IMR-90 (cell line): ENCODE results near the gene TGM1. TPM values are rescaled to one million over a fixed set of nuclear protein-coding genes. Genes with fewer than 3 reads are reported as not detected.

Experiments used
- ATAC-seq: fragments of 200-7000 bp; cut with Tn5 transposase; 2 replicates; pipeline ENCODE4 v1.9.1; 2020; ENCODE audit warnings: low read depth, mild to moderate bottlenecking, moderate library complexity
- BruUV-seq: library from RNA; stranded (reverse); fragments of 400-500 nt; replicated peaks from 2 replicates; lab custom pipeline; 2021; lab: Mats Ljungman, UMichigan
- CTCF ChIA-PET: fragments of 300-600 bp; formaldehyde crosslinking; extraction: SDS; loops from one replicate; lab custom pipeline; 2021; ENCODE audit warnings: antibody characterized with exemption; lab: Yijun Ruan, JAX
- POLR2A ChIA-PET: fragments of 300-600 bp; sonication (Branson Sonifier 250); formaldehyde crosslinking; loops from one replicate; lab custom pipeline; 2022; ENCODE audit warnings: antibody characterized with exemption; ENCODE audit not compliant: unreplicated experiment; lab: Charles Lee
- DNase-seq: peaks from one replicate; pipeline ENCODE4 v3.0.0; 2013
- H2AFZ ChIP-seq: replicated peaks from 2 replicates; pipeline ENCODE3; 2013; ENCODE audit warnings: low read length, mild to moderate bottlenecking; ENCODE audit not compliant: poor library complexity
- H2AK5ac ChIP-seq: 2 replicates; pipeline ENCODE4 v1.6.1; 2013; ENCODE audit warnings: low read depth, low read length, inconsistent platforms
- H2AK9ac ChIP-seq: replicated peaks from 2 replicates; pipeline ENCODE3; 2013; ENCODE audit warnings: mild to moderate bottlenecking, low read depth, low read length, moderate library complexity; ENCODE audit not compliant: poor library complexity
- H2BK120ac ChIP-seq: 2 replicates; pipeline ENCODE4 v1.6.1; 2013; ENCODE audit warnings: low read depth, low read length, inconsistent platforms
- H2BK15ac ChIP-seq: 3 replicates; pipeline ENCODE4 v1.6.1; 2013; ENCODE audit warnings: low read depth, low read length, inconsistent platforms
- H2BK20ac ChIP-seq: 2 replicates; pipeline ENCODE4 v1.6.1; 2013; ENCODE audit warnings: low read depth, mild to moderate bottlenecking, inconsistent platforms, low read length, moderate library complexity
- H2BK5ac ChIP-seq: 2 replicates; pipeline ENCODE4 v1.6.1; 2013; ENCODE audit warnings: mild to moderate bottlenecking, low read depth, low read length, inconsistent platforms; ENCODE audit not compliant: poor library complexity, severe bottlenecking
- H3K14ac ChIP-seq: replicated peaks from 2 replicates; pipeline ENCODE4 v1.6.1; 2013; ENCODE audit warnings: low read depth, low read length, inconsistent platforms
- H3K18ac ChIP-seq: 2 replicates; pipeline ENCODE4 v1.6.1; 2013; ENCODE audit warnings: low read depth, low read length, control low read depth
- H3K23ac ChIP-seq: 2 replicates; pipeline ENCODE4 v1.6.1; 2013; ENCODE audit warnings: low read depth, low read length, inconsistent platforms
- H3K27ac ChIP-seq: 2 replicates; pipeline ENCODE4 v1.5.1; 2013; ENCODE audit warnings: mild to moderate bottlenecking, control low read depth, low read length; ENCODE audit not compliant: insufficient read depth
- H3K27me3 ChIP-seq: 2 replicates; pipeline ENCODE4 v1.6.1; 2013; ENCODE audit warnings: low read length; ENCODE audit not compliant: control insufficient read depth, insufficient read depth
- H3K36me3 ChIP-seq: 2 replicates; pipeline ENCODE4 v1.6.1; 2013; ENCODE audit warnings: low read length, mixed read lengths; ENCODE audit not compliant: control insufficient read depth, insufficient read depth
- H3K4ac ChIP-seq: 2 replicates; pipeline ENCODE4 v1.6.1; 2013; ENCODE audit warnings: low read depth, low read length, inconsistent platforms
- H3K4me1 ChIP-seq: 2 replicates; pipeline ENCODE4 v1.6.1; 2013; ENCODE audit warnings: low read length, mixed read lengths; ENCODE audit not compliant: control insufficient read depth, insufficient read depth
- H3K4me2 ChIP-seq: 2 replicates; pipeline ENCODE4 v1.6.1; 2013; ENCODE audit warnings: low read depth, mild to moderate bottlenecking, control low read depth, low read length, moderate library complexity
- H3K4me3 ChIP-seq: 2 replicates; pipeline ENCODE4 v1.5.1; 2013; ENCODE audit warnings: low read depth, mild to moderate bottlenecking, control low read depth, low read length, moderate library complexity; ENCODE audit not compliant: insufficient read depth
- H3K56ac ChIP-seq: 2 replicates; pipeline ENCODE4 v1.6.1; 2013; ENCODE audit warnings: low read length, inconsistent platforms; ENCODE audit not compliant: insufficient read depth; ENCODE audit errors: extremely low read depth
- H3K79me1 ChIP-seq, 2 experiments: 2 replicates each; pipeline ENCODE4 v1.6.1; 2013; ENCODE audit warnings: low read length in 2 of 2, inconsistent platforms in 1 of 2, low read depth in 1 of 2
- H3K9ac ChIP-seq: 2 replicates; pipeline ENCODE4 v1.6.1; 2013; ENCODE audit warnings: low read depth, low read length, control low read depth
- H3K9me1 ChIP-seq: 2 replicates; pipeline ENCODE4 v1.6.1; 2013; ENCODE audit warnings: low read length, inconsistent platforms; ENCODE audit not compliant: insufficient read depth
- H3K9me3 ChIP-seq: 2 replicates; pipeline ENCODE4 v1.6.1; 2013; ENCODE audit warnings: low read length; ENCODE audit not compliant: control insufficient read depth, insufficient read depth
- H4K20me1 ChIP-seq: 2 replicates; pipeline ENCODE4 v1.6.1; 2013; ENCODE audit warnings: low read length, inconsistent platforms; ENCODE audit not compliant: insufficient read depth
- H4K5ac ChIP-seq: 2 replicates; pipeline ENCODE4 v1.6.1; 2013; ENCODE audit warnings: mild to moderate bottlenecking, low read depth, low read length, control low read depth
- H4K8ac ChIP-seq, 2 experiments: 2 replicates each; pipeline ENCODE4 v1.6.1; 2013; ENCODE audit warnings: low read depth in 2 of 2, low read length in 2 of 2, control low read depth in 1 of 2, inconsistent platforms in 1 of 2
- H4K91ac ChIP-seq: 2 replicates; pipeline ENCODE4 v1.6.1; 2013; ENCODE audit warnings: low read depth, low read length, inconsistent platforms; ENCODE audit not compliant: insufficient read depth
- CEBPB ChIP-seq: IDR thresholded peaks from 2 replicates; pipeline ENCODE4 v1.6.1; 2012; ENCODE audit warnings: low read depth, low read length, improper control_type of control experiment
- CHD1 ChIP-seq: IDR thresholded peaks from 2 replicates; pipeline ENCODE4 v1.6.1; 2012; ENCODE audit warnings: low read depth, low read length, improper control_type of control experiment
- CTCF ChIP-seq: conservative IDR thresholded peaks from 2 replicates; pipeline ENCODE4 v1.5.1; 2012; ENCODE audit warnings: mild to moderate bottlenecking, low read depth, low read length, improper control_type of control experiment
- MAFK ChIP-seq: IDR thresholded peaks from 2 replicates; pipeline ENCODE4 v1.6.1; 2012; ENCODE audit warnings: low read depth, low read length, improper control_type of control experiment
- MAZ ChIP-seq: IDR thresholded peaks from 2 replicates; pipeline ENCODE4 v1.6.1; 2012; ENCODE audit warnings: low read depth, mild to moderate bottlenecking, low read length, improper control_type of control experiment, moderate library complexity, borderline replicate concordance
- MXI1 ChIP-seq: IDR thresholded peaks from 2 replicates; pipeline ENCODE4 v1.6.1; 2012; ENCODE audit warnings: low read depth, mild to moderate bottlenecking, low read length, moderate library complexity, borderline replicate concordance
- POLR2A ChIP-seq: IDR thresholded peaks from 2 replicates; pipeline ENCODE4 v1.6.1; 2012; ENCODE audit warnings: mild to moderate bottlenecking, low read depth, low read length
- WGBS, 2 experiments: methylation state at CpG; one replicate each; pipeline versions ENCODE4 v1.1.5 to v1.1.7; 2013; ENCODE audit warnings: missing lambda C conversion rate in 2 of 2; ENCODE audit not compliant: insufficient read length in 1 of 2; ENCODE audit errors: extremely low coverage in 2 of 2; 5-methylcytosine and 5-hydroxymethylcytosine counted together
- dilution Hi-C: fragments of 300-500 bp; cut with HindIII; formaldehyde crosslinking; loops from one replicate; pipeline ENCODE4 v1.14.3; 2018; ENCODE audit warnings: low sequenced_read_pairs; ENCODE audit not compliant: unreplicated experiment
- in situ Hi-C: fragments of 300-500 bp; cut with MboI; formaldehyde crosslinking; loops from 3 replicates; pipeline ENCODE4 v1.14.3; 2019; ENCODE audit warnings: low sequenced_read_pairs, inconsistent platforms, mixed read lengths
- intact Hi-C: fragments of 100-400 bp; cut with micrococcal nuclease; formaldehyde crosslinking; loops from 2 replicates; pipeline ENCODE4 v1.10.0; 2022
- polyA plus RNA-seq, 3 experiments: library from polyadenylated mRNA; depleted of rRNA; stranded (reverse); fragments of >200 nt; gene quantifications; 2 replicates each; pipeline ENCODE4 v1.2.3, GENCODE V29; 2012; ENCODE audit warnings: low replicate concordance in 1 of 3
- total RNA-seq: library from RNA; depleted of rRNA; stranded (reverse); fragments of >200 nt; gene quantifications from 2 replicates; pipeline ENCODE4 v1.2.3, GENCODE V29; 2012

The TGM1 gene
- total and polyA plus RNA-seq, 2 of the 4 experiments (the other 2 are of a cell fraction) = 0.72 to 3.3 TPM

GRCh38 chr14:24232121-24232644, 30.8 kb downstream of the TGM1 start, which contains the start of gene NEDD8:
Gene NEDD8, minus strand, starts transcription at chr14:24232367. Its CDS starts 100 bp downstream, at chr14:24232267.
- Histone ChIP-seq H3K36me3 (peaks cover 16% of the 10 kb centered on the region), H2AK9ac (peak within 1 kb of the TSS; percentile 99), H3K56ac (peak within 1 kb of the TSS; percentile 97), H3K18ac (peak within 1 kb of the TSS; percentile 67), H3K27me3 (no peaks in the 10 kb centered on the region), H4K91ac (peak within 1 kb of the TSS; percentile 97), H3K4me3 (peak within 1 kb of the TSS; percentile 56), H3K9me3 (no peaks in the 10 kb centered on the region), H3K4me1 (peaks cover 8% of the 10 kb centered on the region), H2BK15ac (peak within 1 kb of the TSS; percentile 79), H2BK5ac (peak within 1 kb of the TSS; percentile 92), H3K4me2 (peak within 1 kb of the TSS; percentile 98), H2AK5ac (peak within 1 kb of the TSS; percentile 97), H3K23ac (peak within 1 kb of the TSS; percentile 98), H3K79me1 (peaks cover 47 to 81% of the 10 kb centered on the region in 2 experiments), H3K14ac (peak within 1 kb of the TSS; percentile 99), H3K4ac (peak within 1 kb of the TSS; percentile 98), H3K9ac (peak within 1 kb of the TSS; percentile 91), H3K9me1 (peaks cover 15% of the 10 kb centered on the region), H2BK120ac (peak within 1 kb of the TSS; percentile 96), H4K20me1 (no peaks in the 10 kb centered on the region), H2AFZ (peak within 1 kb of the TSS; percentile 100), H4K5ac (peak within 1 kb of the TSS; percentile 92), H2BK20ac (peak within 1 kb of the TSS; percentile 78; the same call in 1 of the 2 replicates), H4K8ac (peak within 1 kb of the TSS; percentile 98 to 100), H3K27ac (peak within 1 kb of the TSS; percentile 91)
- CTCF ChIA-PET = no interaction called here
- ATAC-seq (peak; percentile 91), DNase-seq (peak; percentile 97)
- dilution Hi-C loops (no loop called here), in situ Hi-C loops (loop anchor here (10.0 kb wide), 1 partner anchor 203 kb away; no protein-coding TSS in a partner anchor), intact Hi-C loops (loop anchor here (1.0 kb wide), 1 partner anchor 16 kb away; the partner anchor contains the start of gene MDP1)
- POLR2A ChIA-PET = no interaction called here
- BruUV-seq = no TSS peak
- 0% methylated on average over 19 of the region's 30 CpGs; no CpG with 5 or more reads in 1 of the 2 experiments for WGBS, 2 experiments
- TF ChIP-seq CHD1 = no peak
- peak; percentile 92 for TF ChIP-seq CEBPB
- peak; percentile 49; the same call in 1 of the 2 replicates for TF ChIP-seq MAFK
- TF ChIP-seq CTCF = no peak
- TF ChIP-seq MXI1 = peak; percentile 9; the same call in 1 of the 2 replicates
- TF ChIP-seq MAZ = peak; percentile 54; the same call in 1 of the 2 replicates
- TF ChIP-seq POLR2A = peak; percentile 17; the same call in 1 of the 2 replicates
